Uterus (tissue), 2 donors: Measurements from ENCODE around the gene SNX4.

Experiments used
- CTCF ChIP-seq, 4 experiments: fragments of 200-600 bp in 2 of 4; fragments of 450-650 bp in 2 of 4; sonication (generic) in 2 of 4; IDR thresholded peaks; one replicate each; pipeline ENCODE4 v1.5.1; 2016 to 2019; ENCODE audit warnings: antibody characterized with exemption in 4 of 4, mild to moderate bottlenecking in 2 of 4, moderate library complexity in 1 of 4
- POLR2A ChIP-seq, 2 donors: fragments of 450-650 bp; IDR thresholded peaks; one replicate each; pipeline ENCODE4 v1.6.1; 2016; ENCODE audit warnings: antibody characterized with exemption in 2 of 2, mild to moderate bottlenecking in 1 of 2, moderate library complexity in 1 of 2

- no peak for TF ChIP-seq CTCF (IDR thresholded peaks at IDR 0.05)
- no peak for TF ChIP-seq POLR2A (IDR thresholded peaks at IDR 0.05)
Measured at GRCh38 chr3:125442506-125442905, 77.5 kb downstream of the SNX4 start.
